Measurements from ENCODE around the gene SLC6A3.

- TF ChIP-seq POLR2AphosphoS5 (IDR thresholded peaks at IDR 0.05) (no peak), CTCF (IDR thresholded peaks at IDR 0.05) (no peak), POLR2A (IDR thresholded peaks at IDR 0.05) (no peak), EP300 (IDR thresholded peaks at IDR 0.05; ENCODE audit: low read depth) (no peak)
Measured at GRCh38 chr5:1409381-1410110, 35.7 kb downstream of the SLC6A3 start.
